Activated T-cell treated with anti-CD3 and anti-CD28 coated beads for 48 hours (primary cell): ENCODE data around the gene DNAJC15.
"Not testable (repeated sequence)": the region's sequence is repeated elsewhere in the genome, so short reads cannot be mapped to it uniquely, and the experiment has no call there.

ENCODE experiments used
- DNase-seq: peaks from one replicate; pipeline ENCODE4 v3.0.0-alpha.2; 2020; ENCODE audit warnings: low read depth

Gene DNAJC15

GRCh38 chr13:43045302-43045773 is 22.0 kb downstream of the DNAJC15 start:
- DNase-seq, result not testable (repeated sequence)

DNA sequence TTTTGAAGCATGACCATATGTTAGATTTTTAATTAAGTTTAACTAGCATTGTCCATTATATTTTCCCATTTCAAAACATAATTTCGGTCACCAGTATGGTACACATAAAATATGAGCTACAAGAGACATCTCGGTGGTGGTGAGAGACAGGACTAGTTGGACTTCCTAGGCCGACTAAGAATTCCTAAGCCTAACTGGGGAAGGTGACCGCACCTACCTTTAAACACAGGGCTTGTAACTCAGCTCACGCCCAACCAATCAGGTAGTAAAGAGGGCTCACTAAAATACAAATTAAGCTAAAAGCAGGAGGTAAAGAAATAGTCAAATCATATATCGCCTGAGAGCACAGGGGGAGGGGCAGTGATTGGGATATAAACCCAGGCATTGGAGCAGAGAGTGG is 22.9 kb downstream of the DNAJC15 start:
- no peak for DNase-seq

GRCh38 chr13:43054803-43055802 is 31.7 kb downstream of the DNAJC15 start:
- no peak for DNase-seq

GRCh38 chr13:43057653-43058317 is 34.4 kb downstream of the DNAJC15 start:
- DNase-seq, result no peak

GRCh38 chr13:43058318-43058674 is 34.9 kb downstream of the DNAJC15 start:
- DNase-seq, result no peak

GRCh38 chr13:43058831-43059230 is 35.4 kb downstream of the DNAJC15 start:
- DNase-seq, result no peak

DNA sequence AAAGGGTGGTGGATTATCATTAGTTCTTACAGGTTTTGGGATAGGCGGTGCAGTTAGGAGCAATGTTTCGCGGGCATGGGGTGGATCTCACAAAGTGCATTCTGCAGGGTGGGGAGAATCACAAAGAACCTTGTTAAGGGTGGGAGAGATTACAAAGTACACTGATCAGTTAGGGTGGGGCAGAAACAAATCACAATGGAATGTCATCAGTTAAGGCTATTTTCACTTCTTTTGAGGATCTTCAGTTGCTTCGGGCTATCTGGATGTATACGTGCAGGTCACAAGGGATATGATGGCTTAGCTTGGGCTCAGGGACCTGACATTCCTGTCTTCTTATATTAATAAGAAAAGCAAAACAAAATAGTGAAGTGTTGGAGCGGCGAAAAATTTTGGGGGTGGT is 36.4 kb downstream of the DNAJC15 start:
- not testable (repeated sequence) for DNase-seq

DNA sequence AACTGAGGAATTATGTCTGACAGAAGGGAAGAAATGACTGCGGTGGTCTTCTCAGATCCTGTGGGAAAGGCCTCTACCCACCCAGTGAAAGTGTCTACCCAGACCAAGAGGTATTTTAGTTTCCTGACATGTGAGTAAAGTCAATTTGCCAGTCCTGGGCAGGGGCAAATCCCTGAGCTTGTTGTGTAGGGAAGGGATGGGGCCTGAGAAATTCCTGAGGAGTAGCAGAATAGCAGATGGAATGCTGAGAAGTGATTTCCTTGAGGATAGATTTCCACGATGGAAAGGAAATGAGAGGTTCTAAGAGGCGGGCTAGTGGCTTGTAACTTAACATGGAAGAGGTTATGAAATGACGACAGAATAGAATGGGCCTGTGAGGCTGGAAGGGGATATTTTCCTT is 37.4 kb downstream of the DNAJC15 start:
- not testable (repeated sequence) for DNase-seq

GRCh38 chr13:43061496-43062280 is 38.3 kb downstream of the DNAJC15 start:
- no peak for DNase-seq

GRCh38 chr13:43071824-43072223 is 48.4 kb downstream of the DNAJC15 start:
- DNase-seq, result no peak

- no peak for DNase-seq
Observed at GRCh38 chr13:43072394-43072793, 49.0 kb downstream of the DNAJC15 start.

DNA sequence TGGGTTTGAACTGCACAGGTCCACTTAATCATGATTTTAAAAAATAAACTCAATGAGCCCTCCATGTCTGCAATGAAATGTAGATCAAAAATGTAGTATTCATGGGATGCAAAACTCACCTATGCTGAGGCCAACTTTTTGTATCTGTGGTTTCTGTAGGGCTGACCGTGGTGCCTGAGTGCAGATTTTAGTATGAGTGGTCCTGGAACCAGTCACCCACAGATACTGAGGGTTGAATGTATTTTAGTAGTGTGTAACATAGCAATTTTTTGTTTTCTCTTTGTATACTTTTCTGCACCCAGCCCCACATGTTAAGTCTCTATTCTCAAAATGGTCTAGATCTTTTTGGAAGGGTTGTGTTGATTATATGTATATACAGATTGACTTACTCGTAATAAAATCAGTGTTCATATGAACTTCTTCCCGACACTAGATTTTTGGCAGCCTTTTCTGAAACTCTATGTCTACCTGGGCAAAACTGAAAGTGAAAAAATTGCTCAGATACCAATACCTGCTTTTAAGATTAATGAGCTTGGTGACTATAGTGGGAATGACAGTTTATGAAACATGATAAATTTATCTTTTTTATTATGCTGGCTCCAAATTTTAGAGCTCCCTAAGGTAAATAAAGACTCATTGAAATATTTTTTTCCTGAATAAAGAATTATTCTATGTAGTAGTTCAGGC is 51.6 kb downstream of the DNAJC15 start:
- DNase-seq, result no peak

- not testable (repeated sequence) for DNase-seq
Observed at GRCh38 chr13:43075511-43075902, 52.1 kb downstream of the DNAJC15 start.

- no peak for DNase-seq
Observed at GRCh38 chr13:43077046-43077445, 53.7 kb downstream of the DNAJC15 start.

DNA sequence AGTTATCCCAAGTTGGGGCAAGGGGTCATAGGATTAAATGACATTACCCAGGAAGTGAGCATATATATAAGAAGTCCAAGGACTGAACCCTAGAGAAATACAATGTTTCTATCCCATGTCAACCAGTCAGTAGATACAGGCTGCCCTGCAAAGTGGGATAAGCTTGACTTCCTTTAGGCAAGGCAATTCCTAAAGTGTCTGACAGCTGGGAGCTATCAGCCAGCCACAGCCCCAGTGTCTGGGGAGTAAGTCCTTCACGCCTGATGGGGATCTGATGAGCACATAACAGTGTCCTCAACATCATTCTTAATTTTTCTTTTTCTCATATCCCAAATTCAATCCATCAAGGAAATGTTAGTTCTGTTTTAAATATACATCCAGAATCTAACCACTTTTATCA is 54.1 kb downstream of the DNAJC15 start:
- DNase-seq, result no peak

- DNase-seq, result no peak
Observed at GRCh38 chr13:43077906-43078305, 54.5 kb downstream of the DNAJC15 start.

DNA sequence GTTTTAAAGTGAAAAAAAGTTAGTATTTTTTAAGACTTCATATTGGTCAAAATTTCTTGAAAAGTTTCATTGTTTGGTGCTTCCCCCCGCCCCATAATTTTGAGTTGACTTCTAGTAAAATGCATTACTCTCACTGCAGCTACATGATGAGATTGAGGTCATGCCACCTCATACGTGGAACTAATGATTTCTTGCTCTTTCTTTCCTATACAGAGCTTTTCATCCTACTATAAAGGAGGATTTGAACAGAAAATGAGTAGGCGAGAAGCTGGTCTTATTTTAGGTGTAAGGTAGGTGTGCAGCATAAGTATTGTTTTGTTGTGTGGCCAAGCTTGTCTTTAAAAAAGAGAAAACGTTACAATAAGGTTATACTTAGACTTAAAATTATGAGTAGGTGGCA is 55.0 kb downstream of the DNAJC15 start:
- no peak for DNase-seq

DNA sequence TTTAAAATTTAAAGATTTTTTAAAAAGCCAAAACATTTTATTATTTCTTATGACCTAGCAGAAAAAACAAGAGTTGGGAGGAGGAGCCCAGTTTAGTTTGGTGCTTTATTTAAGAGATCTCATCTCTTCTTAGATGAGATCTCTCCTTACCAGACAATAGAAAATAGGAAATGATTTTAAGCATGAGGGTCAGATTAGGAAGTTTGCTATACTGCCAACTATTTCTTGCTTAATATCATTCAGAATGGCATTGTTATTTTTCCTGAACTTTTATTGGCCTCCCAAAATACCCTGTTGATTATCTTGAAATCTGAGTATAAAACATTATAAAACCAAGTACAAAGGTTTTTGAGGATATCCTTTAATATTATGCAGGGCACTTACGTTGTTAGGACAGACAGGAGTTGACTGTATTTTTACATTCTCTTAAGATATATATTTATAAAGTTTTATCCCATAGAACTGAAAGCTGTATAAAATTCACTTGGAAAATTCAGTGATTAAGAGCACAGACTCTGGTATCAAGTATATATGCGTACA is 56.1 kb downstream of the DNAJC15 start:
- DNase-seq, result no peak

- no peak for DNase-seq
Observed at GRCh38 chr13:43080199-43080598, 56.8 kb downstream of the DNAJC15 start.

DNA sequence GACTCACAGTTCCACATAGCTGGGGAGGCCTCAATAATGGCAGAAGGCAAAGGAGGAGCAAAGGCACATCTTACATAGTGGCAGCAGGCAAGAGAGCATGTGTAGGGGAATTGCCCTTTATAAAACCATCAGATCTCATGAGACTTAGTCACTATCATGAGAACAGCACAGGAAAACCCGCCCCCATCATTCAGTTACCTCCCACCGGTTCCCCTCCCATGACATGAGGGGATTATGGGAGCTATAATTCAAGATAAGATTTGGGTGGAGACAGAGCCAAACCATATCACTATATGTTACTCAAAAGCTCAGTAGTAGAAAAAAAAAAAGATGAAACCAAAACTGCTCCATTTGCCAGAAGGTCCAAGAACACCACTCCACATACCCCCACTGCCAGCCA is 58.5 kb downstream of the DNAJC15 start:
- DNase-seq, result no peak

- no peak for DNase-seq
Observed at GRCh38 chr13:43083750-43084149, 60.4 kb downstream of the DNAJC15 start.
